SU-DHL-6 (cell line): ENCODE measurements around the gene PDP2.

ENCODE experiments used
- CTCF ChIP-seq: fragments of 200-600 bp; sonication (generic); IDR thresholded peaks from one replicate; pipeline ENCODE4 v1.5.1; 2017; ENCODE audit warnings: antibody characterized with exemption, mild to moderate bottlenecking, low read length, moderate library complexity; ENCODE audit not compliant: insufficient read depth, poor library complexity, severe bottlenecking
- EZH2phosphoT487 ChIP-seq: fragments of 200-600 bp; sonication (generic), shearing (Covaris generic); conservative IDR thresholded peaks from 2 replicates; pipeline ENCODE4 v1.6.1; 2018; ENCODE audit warnings: mild to moderate bottlenecking, antibody characterized with exemption, low read length, moderate library complexity, mixed read lengths

GRCh38 chr16:66936889-66937554 is 56.7 kb downstream of the PDP2 start:
- TF ChIP-seq CTCF (no peak), EZH2phosphoT487 (no peak)
